K562 (cell line): ENCODE results near the gene NLGN3. TPM values are rescaled to one million over a fixed set of nuclear protein-coding genes. Genes with fewer than 3 reads are reported as not detected.

ENCODE experiments used
- CBX3 ChIP-seq, 2 experiments: IDR thresholded peaks; 1 replicate in 1 of 2; 2 replicates in 1 of 2; pipeline ENCODE4 v1.6.1; 2012; ENCODE audit warnings: inconsistent platforms in 2 of 2, low read length in 2 of 2, borderline replicate concordance in 1 of 2, control low read depth in 1 of 2
- FOXJ2 ChIP-seq: fragments of 200-800 bp; sonication (Bioruptor generic); IDR thresholded peaks from 2 replicates; pipeline ENCODE4 v1.6.1; 2016; ENCODE audit warnings: missing genetic modification characterization, missing compliant biosample characterization
- MGA ChIP-seq: fragments of 450-650 bp; IDR thresholded peaks from 2 replicates; pipeline ENCODE4 v1.6.1; 2016; ENCODE audit warnings: mild to moderate bottlenecking, moderate library complexity
- NCOA1 ChIP-seq: fragments of 450-650 bp; IDR thresholded peaks from 2 replicates; pipeline ENCODE4 v1.6.1; 2016; ENCODE audit warnings: low read depth
- NFIC ChIP-seq: fragments of 450-650 bp; IDR thresholded peaks from 2 replicates; pipeline ENCODE4 v1.6.1; 2017; ENCODE audit warnings: mild to moderate bottlenecking, inconsistent platforms
- POU5F1 ChIP-seq: fragments of 150-350 bp; IDR thresholded peaks from 2 replicates; pipeline ENCODE4 v1.6.1; 2014; ENCODE audit warnings: borderline replicate concordance, low read length, low read depth, mild to moderate bottlenecking; ENCODE audit not compliant: partially characterized antibody
- RBM39 ChIP-seq: fragments of 200-400 bp; formaldehyde crosslinking; optimal IDR thresholded peaks from 2 replicates; pipeline ENCODE3; 2018; ENCODE audit warnings: low read depth, low read length
- THRA ChIP-seq: fragments of 450-650 bp; IDR thresholded peaks from 2 replicates; pipeline ENCODE4 v1.6.1; 2017; ENCODE audit warnings: mild to moderate bottlenecking, moderate library complexity
- ZFPM2 ChIP-seq: fragments of 250-450 bp; sonication (Bioruptor Pico); IDR thresholded peaks from 2 replicates; pipeline ENCODE4 v1.5.1; 2022; ENCODE audit warnings: mild to moderate bottlenecking
- ZNF143 ChIP-seq: sonication (generic); formaldehyde crosslinking; IDR thresholded peaks from 2 replicates; pipeline ENCODE4 v1.9.0; 2022; ENCODE audit warnings: mild to moderate bottlenecking, missing genetic modification reagents
- ZNF764 ChIP-seq: fragments of 250-450 bp; sonication (Bioruptor Pico); IDR thresholded peaks from 2 replicates; pipeline ENCODE4 v1.4.0; 2020; ENCODE audit warnings: low read depth, mild to moderate bottlenecking, moderate library complexity
- ZNF785 ChIP-seq: fragments of 250-450 bp; sonication (Bioruptor Pico); IDR thresholded peaks from 2 replicates; pipeline ENCODE4 v1.4.0; 2020; ENCODE audit warnings: mild to moderate bottlenecking
- polyA plus RNA-seq, 8 experiments: library from polyadenylated mRNA; depleted of rRNA in 4 of 8; stranded (reverse) in 5 of 8; unstranded in 3 of 8; fragments of >200 nt; fragmentation: Nextera tagmentation in 2 of 8; fragmentation: Illumina TruSeq in 1 of 8; extraction: Ambion mirVana in 2 of 8; extraction: Trizol in 1 of 8; gene quantifications; 2 replicates each; pipeline versions ENCODE4 v1.2.1 to v1.2.3, GENCODE V29; 2011 to 2014; ENCODE audit warnings: inconsistent platforms in 1 of 8, missing spikeins in 1 of 8
- total RNA-seq, 7 experiments: library from RNA; depleted of rRNA in 6 of 7; stranded (reverse); fragments of >200 nt in 6 of 7; fragmentation: Illumina TruSeq in 2 of 7; extraction: Trizol in 2 of 7; gene quantifications; 2 replicates each; pipeline versions ENCODE4 v1.2.1 to v1.2.3, GENCODE V29; 2011 to 2021; ENCODE audit warnings: low replicate concordance in 1 of 7
- TF ChIP-seq, protein P1 (sequence below): fragments of 450-650 bp; IDR thresholded peaks from 2 replicates; pipeline ENCODE4 v1.7.0; 2016; ENCODE audit warnings: borderline replicate concordance

NLGN3 gene
- total and polyA plus RNA-seq, 9 of the 15 experiments (the other 6 are each of a cell fraction or from before 2014, with no cell fraction given), result 0.03 to 0.86 (median 0.25) TPM

GRCh38 chrX:71181910-71182799, 37.5 kb downstream of the NLGN3 start (continued):
- TF ChIP-seq MGA (peak; percentile 90), CBX3 (IDR thresholded peaks at IDR 0.05; ENCODE audit: borderline replicate concordance in 1 of 2, low read length in 2 of 2) (peak in 1 of 2 experiments; percentile 76; a peak in 2 of 3 replicates), POU5F1 (no peak), THRA (no peak), ZNF785 (CRISPR knock-in tag) (no peak), NFIC (no peak), FOXJ2 (tag) (no peak), ZNF764 (no peak), RBM39 (no peak), ZFPM2 (CRISPR knock-in tag) (no peak), NCOA1 (0 out of 2 replicates have a peak, but pooled peaks have one; percentile 7), ZNF143 (CRISPR knock-in tag) (no peak)
- TF ChIP-seq, protein P1, sequence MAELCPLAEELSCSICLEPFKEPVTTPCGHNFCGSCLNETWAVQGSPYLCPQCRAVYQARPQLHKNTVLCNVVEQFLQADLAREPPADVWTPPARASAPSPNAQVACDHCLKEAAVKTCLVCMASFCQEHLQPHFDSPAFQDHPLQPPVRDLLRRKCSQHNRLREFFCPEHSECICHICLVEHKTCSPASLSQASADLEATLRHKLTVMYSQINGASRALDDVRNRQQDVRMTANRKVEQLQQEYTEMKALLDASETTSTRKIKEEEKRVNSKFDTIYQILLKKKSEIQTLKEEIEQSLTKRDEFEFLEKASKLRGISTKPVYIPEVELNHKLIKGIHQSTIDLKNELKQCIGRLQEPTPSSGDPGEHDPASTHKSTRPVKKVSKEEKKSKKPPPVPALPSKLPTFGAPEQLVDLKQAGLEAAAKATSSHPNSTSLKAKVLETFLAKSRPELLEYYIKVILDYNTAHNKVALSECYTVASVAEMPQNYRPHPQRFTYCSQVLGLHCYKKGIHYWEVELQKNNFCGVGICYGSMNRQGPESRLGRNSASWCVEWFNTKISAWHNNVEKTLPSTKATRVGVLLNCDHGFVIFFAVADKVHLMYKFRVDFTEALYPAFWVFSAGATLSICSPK, result no peak
